IPS-20b (cell line): ENCODE measurements around the gene KLF15.
A peak's percentile ranks its signal among the peaks of the same experiment; 100 is the strongest.

Experiments used
- H3K27ac ChIP-seq: one replicate; pipeline ENCODE4 v1.5.1; 2013; ENCODE audit warnings: low read length
- H3K27me3 ChIP-seq: 2 replicates; pipeline ENCODE4 v1.6.1; 2013; ENCODE audit warnings: mild to moderate bottlenecking, low read length, inconsistent platforms; ENCODE audit not compliant: insufficient read depth
- H3K36me3 ChIP-seq: 2 replicates; pipeline ENCODE4 v1.6.1; 2013; ENCODE audit warnings: low read depth, mild to moderate bottlenecking, inconsistent platforms, low read length, moderate library complexity; ENCODE audit not compliant: insufficient read depth
- H3K4me1 ChIP-seq: 2 replicates; pipeline ENCODE4 v1.6.1; 2013; ENCODE audit warnings: mild to moderate bottlenecking, control low read depth, inconsistent platforms, low read length, moderate library complexity; ENCODE audit not compliant: insufficient read depth
- H3K4me3 ChIP-seq: 2 replicates; pipeline ENCODE4 v1.5.1; 2013; ENCODE audit warnings: mild to moderate bottlenecking, low read length, inconsistent platforms
- H3K9ac ChIP-seq: 2 replicates; pipeline ENCODE4 v1.6.1; 2013; ENCODE audit warnings: low read depth, mild to moderate bottlenecking, inconsistent platforms, low read length, moderate library complexity
- H3K9me3 ChIP-seq: 2 replicates; pipeline ENCODE4 v1.6.1; 2013; ENCODE audit warnings: mild to moderate bottlenecking, low read depth, low read length, inconsistent platforms; ENCODE audit not compliant: insufficient read depth

Gene KLF15

DNA sequence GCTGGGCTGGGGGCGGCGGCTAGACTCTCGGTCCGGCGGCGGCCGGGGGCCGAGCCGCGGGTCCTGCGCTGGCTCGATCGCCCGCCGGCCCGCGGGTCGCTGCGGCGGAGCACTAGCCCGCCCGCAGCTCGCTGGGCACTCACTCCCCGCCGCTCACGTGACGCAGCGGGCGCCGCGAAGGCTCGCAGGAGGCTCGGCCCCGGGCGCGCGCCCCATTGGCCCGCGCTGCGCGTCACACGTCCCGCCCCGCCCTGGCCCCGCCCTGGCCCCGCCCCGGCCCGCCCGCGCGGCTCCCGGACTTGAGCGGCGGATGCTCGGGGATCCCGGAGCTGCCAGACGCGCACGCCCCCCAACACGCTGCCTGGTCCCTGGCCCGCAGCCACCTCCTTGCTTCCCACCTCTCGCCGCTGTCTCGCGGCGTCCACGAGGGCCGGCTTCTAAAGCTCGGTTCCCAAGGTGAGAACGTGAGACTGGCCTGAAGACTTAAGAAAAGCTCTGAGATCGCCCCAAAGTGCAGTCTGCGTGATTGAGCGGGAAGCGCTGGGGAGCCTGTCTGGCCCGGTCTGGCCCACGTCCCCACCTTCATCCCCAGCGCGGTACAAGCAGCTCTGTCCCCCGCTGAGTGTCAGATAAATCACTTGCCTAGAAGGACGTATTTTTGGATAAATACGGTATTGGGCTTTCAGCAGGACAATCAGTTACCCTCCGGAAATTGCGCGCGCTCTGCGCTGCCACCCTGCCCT, at the start of gene KLF15:
Gene KLF15, minus strand, starts transcription at position 114 of the 743 bp plus-strand sequence. CDS start 4,486 bp downstream, outside the sequence.
- H3K27ac ChIP-seq = no peak within 1 kb of the TSS
- peak within 1 kb of the TSS; percentile 86 for H3K4me3 ChIP-seq
- H3K4me1 ChIP-seq = peaks cover 17% of the 10 kb centered on the region; the same call in 1 of the 2 replicates
- H3K9ac ChIP-seq = peak within 1 kb of the TSS; percentile 72; the same call in 1 of the 2 replicates
- peaks cover 33% of the 10 kb centered on the region for H3K27me3 ChIP-seq
- H3K9me3 ChIP-seq = no peaks in the 10 kb centered on the region
- H3K36me3 ChIP-seq = no peaks in the 10 kb centered on the region

GRCh38 chr3:126406389-126407296, 49.4 kb upstream of the KLF15 start:
- Histone ChIP-seq H3K27me3 (no peaks in the 10 kb centered on the region), H3K9ac (no peak overlapping the region), H3K4me3 (no peak overlapping the region), H3K27ac (no peak overlapping the region), H3K36me3 (no peaks in the 10 kb centered on the region), H3K4me1 (peaks cover 5% of the 10 kb centered on the region; the same call in 1 of the 2 replicates), H3K9me3 (no peaks in the 10 kb centered on the region)

- Histone ChIP-seq H3K27me3 (no peaks in the 10 kb centered on the region), H3K9me3 (no peaks in the 10 kb centered on the region), H3K36me3 (no peaks in the 10 kb centered on the region), H3K9ac (no peak overlapping the region), H3K4me3 (no peak overlapping the region), H3K4me1 (peaks cover 5% of the 10 kb centered on the region; the same call in 1 of the 2 replicates), H3K27ac (no peak overlapping the region)
Measured at GRCh38 chr3:126402666-126403302, 45.6 kb upstream of the KLF15 start.

GRCh38 chr3:126402178-126402577, 45.0 kb upstream of the KLF15 start:
- Histone ChIP-seq H3K4me3 (no peak overlapping the region), H3K9ac (no peak overlapping the region), H3K4me1 (peaks cover 5% of the 10 kb centered on the region; the same call in 1 of the 2 replicates), H3K9me3 (no peaks in the 10 kb centered on the region), H3K27me3 (no peaks in the 10 kb centered on the region), H3K27ac (no peak overlapping the region), H3K36me3 (no peaks in the 10 kb centered on the region)

GRCh38 chr3:126401611-126402160, 44.5 kb upstream of the KLF15 start:
- no peak overlapping the region for H3K9ac ChIP-seq
- H3K4me1 ChIP-seq = peaks cover 5% of the 10 kb centered on the region; the same call in 1 of the 2 replicates
- no peaks in the 10 kb centered on the region for H3K36me3 ChIP-seq
- 0 out of 2 replicates have a peak, but pooled peaks cover under 1% of the 10 kb centered on the region for H3K27me3 ChIP-seq
- no peak overlapping the region for H3K27ac ChIP-seq
- H3K4me3 ChIP-seq = no peak overlapping the region
- H3K9me3 ChIP-seq = no peaks in the 10 kb centered on the region

GRCh38 chr3:126399756-126400155, 42.5 kb upstream of the KLF15 start:
- Histone ChIP-seq H3K4me3 (no peak overlapping the region), H3K4me1 (peaks cover 8% of the 10 kb centered on the region; the same call in 1 of the 2 replicates), H3K9ac (no peak overlapping the region), H3K27ac (no peak overlapping the region), H3K9me3 (no peaks in the 10 kb centered on the region), H3K27me3 (peaks cover 19% of the 10 kb centered on the region), H3K36me3 (no peaks in the 10 kb centered on the region)

DNA sequence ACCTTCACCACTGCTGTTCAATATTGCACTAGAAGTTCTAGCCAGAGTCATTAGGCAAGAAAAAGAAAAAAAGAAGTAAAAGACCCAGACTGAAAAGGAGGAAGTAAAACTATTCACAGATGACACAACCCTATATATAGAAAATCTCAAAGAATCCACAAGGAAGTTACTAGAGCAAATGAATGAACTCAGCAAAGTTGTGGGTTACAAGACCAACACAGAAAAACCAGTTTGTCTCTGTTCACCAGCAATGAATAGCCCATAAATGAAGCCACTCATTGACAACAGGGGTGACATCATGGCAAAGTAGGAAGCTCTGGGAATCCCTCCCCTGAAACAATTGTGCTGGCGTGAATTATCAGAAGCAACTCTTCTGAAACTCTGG, 42.1 kb upstream of the KLF15 start:
- no peak overlapping the region for H3K27ac ChIP-seq
- no peak overlapping the region for H3K4me3 ChIP-seq
- peaks cover 9% of the 10 kb centered on the region; the same call in 1 of the 2 replicates for H3K4me1 ChIP-seq
- H3K9ac ChIP-seq = no peak overlapping the region
- no peaks in the 10 kb centered on the region for H3K36me3 ChIP-seq
- H3K9me3 ChIP-seq = no peaks in the 10 kb centered on the region
- H3K27me3 ChIP-seq = peaks cover 22% of the 10 kb centered on the region

DNA sequence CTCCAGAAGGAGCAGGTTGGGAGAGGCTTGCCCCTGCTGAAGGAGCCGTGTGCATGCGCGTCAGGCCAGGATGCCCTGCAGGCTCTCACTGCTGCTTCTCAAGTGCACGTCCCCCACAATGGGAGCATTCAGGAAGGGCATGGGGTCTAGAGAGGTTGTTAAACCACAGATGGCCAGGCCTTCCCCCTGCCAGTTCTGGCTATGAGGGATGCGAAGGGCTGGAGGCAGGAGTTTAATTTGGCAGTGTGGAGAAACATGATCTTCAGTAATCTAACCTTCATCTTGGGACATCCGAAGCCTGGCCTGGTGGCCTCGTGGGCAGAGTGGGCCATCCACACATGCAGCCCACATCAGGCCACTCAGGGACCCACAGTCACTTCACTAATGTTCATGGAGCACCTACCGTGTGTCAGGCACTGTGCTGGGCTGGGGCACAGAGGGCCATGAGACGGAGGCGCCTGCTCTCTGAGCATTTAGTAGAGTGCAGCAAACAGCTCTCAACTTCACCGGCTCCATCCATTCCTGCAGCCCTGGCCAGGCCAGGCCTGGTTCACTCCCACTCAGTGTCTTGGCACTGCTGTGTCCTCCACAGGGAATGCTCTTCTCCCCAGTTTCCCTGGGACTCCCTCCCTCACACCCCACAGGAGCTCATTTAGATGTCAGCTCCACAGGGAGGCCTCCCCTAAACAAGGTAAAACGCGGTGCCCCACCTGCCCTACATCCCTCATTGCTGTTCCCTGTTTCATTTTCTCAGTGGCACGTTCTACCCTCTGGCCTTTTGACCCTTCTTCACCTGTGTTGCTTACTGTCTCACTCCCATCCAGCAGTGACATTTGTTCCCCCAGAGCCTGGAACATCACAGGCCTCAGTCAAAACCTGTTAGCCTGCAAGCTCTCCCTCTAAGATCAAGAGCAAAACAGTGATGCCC, 41.5 kb upstream of the KLF15 start:
- Histone ChIP-seq H3K4me3 (no peak overlapping the region), H3K27ac (no peak overlapping the region), H3K9me3 (no peaks in the 10 kb centered on the region), H3K9ac (no peak overlapping the region), H3K4me1 (peaks cover 11% of the 10 kb centered on the region; the same call in 1 of the 2 replicates), H3K27me3 (peaks cover 29% of the 10 kb centered on the region), H3K36me3 (no peaks in the 10 kb centered on the region)

DNA sequence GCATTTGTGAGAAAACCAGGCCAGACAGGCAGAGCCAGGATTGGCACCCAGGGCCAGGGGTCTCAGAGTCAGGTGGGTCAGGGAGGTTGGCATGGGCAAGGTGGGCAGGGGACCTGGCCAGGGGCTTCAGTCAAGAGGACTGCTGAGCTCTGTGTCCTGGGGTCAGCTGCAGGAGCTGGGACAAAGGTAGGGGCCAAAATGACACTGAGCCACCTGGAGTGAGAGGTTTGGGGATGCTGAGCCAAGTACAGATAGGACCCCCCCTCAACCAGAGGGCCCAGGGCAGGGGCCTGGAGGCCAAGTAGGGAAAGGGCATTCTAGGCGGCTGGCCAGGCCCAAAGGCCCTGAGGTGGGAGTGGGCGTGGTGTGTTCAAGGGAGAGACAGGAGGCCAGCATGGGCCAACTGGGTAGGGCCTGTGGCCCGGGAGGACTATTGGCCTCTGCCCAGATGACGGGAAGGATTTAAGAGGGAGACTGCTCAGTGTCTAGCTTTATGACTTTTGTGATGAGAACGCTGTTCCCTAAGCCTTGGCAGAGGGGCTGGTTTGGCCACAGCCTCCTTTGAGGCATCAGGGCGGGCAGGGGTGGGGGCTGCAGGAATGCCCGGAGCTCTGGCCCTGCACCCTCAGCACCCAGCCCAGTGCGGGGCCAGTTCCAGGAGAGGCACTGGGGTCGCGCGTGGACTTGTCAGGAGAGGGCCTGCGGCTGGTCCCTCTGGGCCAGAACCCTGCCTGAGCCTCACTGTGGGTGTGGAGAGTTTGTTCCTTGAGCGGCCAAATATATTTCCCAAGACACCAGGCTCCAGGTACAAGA, 40.6 kb upstream of the KLF15 start:
- H3K9me3 ChIP-seq = no peaks in the 10 kb centered on the region
- peaks cover 11% of the 10 kb centered on the region; the same call in 1 of the 2 replicates for H3K4me1 ChIP-seq
- no peaks in the 10 kb centered on the region for H3K36me3 ChIP-seq
- H3K4me3 ChIP-seq = no peak overlapping the region
- no peak overlapping the region for H3K27ac ChIP-seq
- peaks cover 38% of the 10 kb centered on the region for H3K27me3 ChIP-seq
- H3K9ac ChIP-seq = no peak overlapping the region

- no peak overlapping the region for H3K4me3 ChIP-seq
- H3K36me3 ChIP-seq = no peaks in the 10 kb centered on the region
- H3K27me3 ChIP-seq = peaks cover 49% of the 10 kb centered on the region
- no peak overlapping the region for H3K27ac ChIP-seq
- peaks cover 6% of the 10 kb centered on the region; the same call in 1 of the 2 replicates for H3K4me1 ChIP-seq
- no peaks in the 10 kb centered on the region for H3K9me3 ChIP-seq
- H3K9ac ChIP-seq = no peak overlapping the region
Measured at GRCh38 chr3:126396536-126396935, 39.3 kb upstream of the KLF15 start.
